Heart left ventricle (tissue), 16 donors: ENCODE data around the gene UGT1A7. TPM values are rescaled to one million over a fixed set of nuclear protein-coding genes. Genes with fewer than 3 reads are reported as not detected.

Experiments used
- ATAC-seq, 4 donors: fragments of 200-7000 bp; cut with Tn5 transposase; one replicate each; pipeline ENCODE4 v1.9.1; 2020 to 2022; ENCODE audit warnings: moderate library complexity in 4 of 4, mild to moderate bottlenecking in 3 of 4, moderate number of reproducible peaks in 1 of 4
- DNase-seq, 5 donors: peaks; one replicate each; pipeline ENCODE4 v3.0.0-alpha.2; 2020
- H3K27ac ChIP-seq, 12 donors: fragments of 200-600 bp; sonication (generic) in 4 of 12; one replicate each; pipeline versions ENCODE4 v1.5.0 to v1.8.0; 2016 to 2022; ENCODE audit warnings: mild to moderate bottlenecking in 2 of 12
- H3K27me3 ChIP-seq, 9 donors: fragments of 200-600 bp; sonication (generic) in 2 of 9; one replicate each; pipeline versions ENCODE4 v1.5.1 to v1.8.0; 2016 to 2022; ENCODE audit warnings: mild to moderate bottlenecking in 3 of 9
- H3K36me3 ChIP-seq, 9 donors: fragments of 200-600 bp; sonication (generic) in 2 of 9; one replicate each; pipeline versions ENCODE4 v1.5.0 to v1.8.0; 2018 to 2022; ENCODE audit warnings: mild to moderate bottlenecking in 2 of 9
- H3K4me1 ChIP-seq, 12 donors: fragments of 200-600 bp; sonication (generic) in 4 of 12; one replicate each; pipeline versions ENCODE4 v1.5.0 to v1.8.0; 2016 to 2022; ENCODE audit warnings: mild to moderate bottlenecking in 3 of 12
- H3K4me3 ChIP-seq, 12 donors: fragments of 200-600 bp; sonication (generic) in 4 of 12; one replicate each; pipeline versions ENCODE4 v1.5.0 to v1.8.0; 2017 to 2022; ENCODE audit warnings: mild to moderate bottlenecking in 9 of 12, moderate library complexity in 4 of 12
- H3K9me3 ChIP-seq, 12 donors: fragments of 200-600 bp; sonication (generic) in 4 of 12; one replicate each; pipeline versions ENCODE4 v1.5.0 to v1.8.0; 2016 to 2022; ENCODE audit warnings: mild to moderate bottlenecking in 1 of 12
- POLR2A ChIP-seq, 2 donors: fragments of 450-650 bp; IDR thresholded peaks; one replicate each; pipeline ENCODE4 v1.6.1; 2017; ENCODE audit warnings: antibody characterized with exemption in 2 of 2, mild to moderate bottlenecking in 2 of 2, moderate library complexity in 2 of 2
- WGBS, 4 donors: extraction: QIAGEN DNeasy Blood & Tissue Kit in 2 of 4; methylation state at CpG; one replicate each; pipeline versions ENCODE4 v1.1.5 to v1.1.7; 2013 to 2018; 5-methylcytosine and 5-hydroxymethylcytosine counted together
- intact Hi-C, 10 donors: fragments of 100-400 bp; cut with DNase I; formaldehyde crosslinking; loops; one replicate each; pipeline versions ENCODE4 v1.11.1 to v1.14.2; 2022
- polyA plus RNA-seq, 2 donors: library from polyadenylated mRNA; stranded (reverse); fragments of 200-250 nt; gene quantifications; one replicate each; pipeline ENCODE4 v1.2.3, GENCODE V29; 2013
- total RNA-seq, 9 donors: library from RNA; depleted of rRNA in 2 of 9; stranded (reverse); fragments of >200 nt in 2 of 9; fragmentation: NEBNext Ultra II Directional in 3 of 9; extraction: Animal tissue kit (Norgen Biotek cat#: 25700) in 3 of 9; gene quantifications; one replicate each; pipeline versions ENCODE4 v1.1.0 to v1.2.4, GENCODE V29; 2016 to 2023
- TF ChIP-seq, protein P1 (sequence below), 12 donors: fragments of 200-600 bp; sonication (generic) in 4 of 12; IDR thresholded peaks; one replicate each; pipeline versions ENCODE4 v1.5.0 to v1.8.0; 2018 to 2022; ENCODE audit warnings: antibody characterized with exemption in 12 of 12, mild to moderate bottlenecking in 5 of 12
- donor health status: ischemic (EF 13 %, LVEDD 7.1; RV severe dilation, severe dysfunction).
- donor health status: healthy with polysubstance abuse.
- donor health status: DM: no; HTN: yes; CAD: no.
- donor health status: DM: no; HTN: no; CAD: no.
- donor health status: ischemic (EF 25% LVEDD 6.9; RV normal size, moderate dysfunction).
- donor health status: ischemic (EF 25% LVEDD 5.7; RV mildly dilated, moderate dysfunction).
- donor health status: healthy.
- donor health status: DM: yes; HTN: yes; CAD: no.
- donor health status: ischemic (EF 35%, LVEDD 5.7; RV mildly dilated, moderate dysfunction).
- donor health status: nonischemic (EF 11% LVEDD 7.7; RV severe dilation, severe dysfunction).
- donor health status: DM: yes; HTN: yes; CAD: no.
- donor health status: PGD.
- donor health status: ischemic (EF 29% LVEDD 5.4; RV normal size, mild dysfunction).
- donor health status: nonischemic (EF 23%, LVEDD 6.1; RV moderate dilation, normal function).

UGT1A7 gene
- total and polyA plus RNA-seq, 11 donors = not detected

DNA sequence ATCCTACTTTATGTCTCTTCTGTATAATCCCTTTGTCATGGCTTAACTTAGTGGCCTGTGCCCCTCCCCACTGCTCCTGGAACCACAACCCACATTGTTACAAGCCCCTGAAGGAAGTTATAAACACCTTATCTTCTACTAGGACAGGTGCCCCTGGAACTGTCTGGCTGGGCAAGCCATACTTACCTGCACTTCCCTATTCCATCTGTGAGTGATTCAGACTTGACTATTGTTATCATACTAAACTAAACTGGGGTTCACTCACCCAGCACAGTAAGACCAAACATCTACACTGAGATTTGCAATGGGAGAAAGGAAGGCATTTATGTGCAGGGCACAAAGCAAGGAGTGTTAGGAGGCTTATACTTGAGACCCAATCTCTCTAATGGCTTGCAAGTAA lies 7.3 kb downstream of the UGT1A7 start:
- no peak for TF ChIP-seq POLR2A (IDR thresholded peaks at IDR 0.05)
- TF ChIP-seq, protein P1, sequence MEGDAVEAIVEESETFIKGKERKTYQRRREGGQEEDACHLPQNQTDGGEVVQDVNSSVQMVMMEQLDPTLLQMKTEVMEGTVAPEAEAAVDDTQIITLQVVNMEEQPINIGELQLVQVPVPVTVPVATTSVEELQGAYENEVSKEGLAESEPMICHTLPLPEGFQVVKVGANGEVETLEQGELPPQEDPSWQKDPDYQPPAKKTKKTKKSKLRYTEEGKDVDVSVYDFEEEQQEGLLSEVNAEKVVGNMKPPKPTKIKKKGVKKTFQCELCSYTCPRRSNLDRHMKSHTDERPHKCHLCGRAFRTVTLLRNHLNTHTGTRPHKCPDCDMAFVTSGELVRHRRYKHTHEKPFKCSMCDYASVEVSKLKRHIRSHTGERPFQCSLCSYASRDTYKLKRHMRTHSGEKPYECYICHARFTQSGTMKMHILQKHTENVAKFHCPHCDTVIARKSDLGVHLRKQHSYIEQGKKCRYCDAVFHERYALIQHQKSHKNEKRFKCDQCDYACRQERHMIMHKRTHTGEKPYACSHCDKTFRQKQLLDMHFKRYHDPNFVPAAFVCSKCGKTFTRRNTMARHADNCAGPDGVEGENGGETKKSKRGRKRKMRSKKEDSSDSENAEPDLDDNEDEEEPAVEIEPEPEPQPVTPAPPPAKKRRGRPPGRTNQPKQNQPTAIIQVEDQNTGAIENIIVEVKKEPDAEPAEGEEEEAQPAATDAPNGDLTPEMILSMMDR (IDR thresholded peaks at IDR 0.05) = no peak
- H3K4me3 ChIP-seq = no peak overlapping the region
- H3K27me3 ChIP-seq = peaks cover 0 to 11% (median 0%) of the 10 kb centered on the region in 9 donors
- intact Hi-C loops = no loop called here
- DNase-seq (no peak), ATAC-seq (no peak)
- H3K9me3 ChIP-seq = no peaks in the 10 kb centered on the region
- H3K27ac ChIP-seq = no peak overlapping the region
- H3K36me3 ChIP-seq = no peaks in the 10 kb centered on the region
- no peaks in the 10 kb centered on the region for H3K4me1 ChIP-seq

DNA sequence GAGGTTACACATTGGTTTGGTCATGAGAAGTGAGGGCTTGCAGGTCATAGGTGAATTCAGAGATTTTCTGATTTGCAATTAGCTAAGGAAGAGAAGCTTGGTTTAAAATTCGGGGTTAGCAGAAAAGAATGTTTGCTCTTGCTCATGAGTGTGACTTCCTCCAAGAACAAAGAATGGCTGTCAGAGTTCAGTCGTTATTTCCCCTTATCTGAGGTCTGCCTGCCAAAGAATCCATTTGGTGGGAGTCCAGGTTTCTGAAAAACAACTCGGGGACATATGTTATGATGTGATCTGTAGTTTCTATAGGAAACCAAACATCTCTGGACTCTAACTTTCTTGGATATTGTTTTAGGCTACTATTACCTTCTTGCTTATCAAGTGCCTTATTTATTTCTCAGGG lies 7.8 kb downstream of the UGT1A7 start:
- WGBS, 4 donors = 13 to 23% (median 17%) methylated on average over 3 of the region's 3 CpGs
- Histone ChIP-seq H3K4me3 (no peak overlapping the region), H3K4me1 (no peaks in the 10 kb centered on the region), H3K27me3 (peaks cover 0 to 11% (median 0%) of the 10 kb centered on the region in 9 donors), H3K36me3 (no peaks in the 10 kb centered on the region), H3K27ac (no peak overlapping the region), H3K9me3 (no peaks in the 10 kb centered on the region)
- no peak for DNase-seq
- intact Hi-C loops = no loop called here
- TF ChIP-seq, protein P1 (IDR thresholded peaks at IDR 0.05) = no peak
- no peak for TF ChIP-seq POLR2A (IDR thresholded peaks at IDR 0.05)
- ATAC-seq = no peak

DNA sequence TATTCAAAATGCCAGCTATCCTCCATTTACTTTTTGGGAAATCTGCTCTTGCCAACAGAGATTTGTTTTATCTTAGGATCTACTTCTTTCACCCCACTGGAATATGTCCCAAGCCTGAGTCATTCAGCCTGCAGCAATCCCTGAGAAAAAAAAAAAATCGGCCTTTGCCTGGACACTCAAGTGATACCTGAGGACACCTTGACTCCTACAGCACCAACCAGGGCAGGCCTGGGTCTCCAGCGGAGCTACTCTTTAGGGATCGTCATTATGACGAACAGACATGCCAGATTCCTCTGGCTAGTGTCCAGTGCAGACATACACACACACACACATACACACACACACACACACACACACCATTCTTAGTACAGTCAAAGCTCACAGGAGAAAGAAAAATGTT lies 8.7 kb downstream of the UGT1A7 start:
- TF ChIP-seq POLR2A (IDR thresholded peaks at IDR 0.05) = no peak
- TF ChIP-seq, protein P1 (IDR thresholded peaks at IDR 0.05) = no peak
- Histone ChIP-seq H3K27me3 (peaks cover 0 to 11% (median 0%) of the 10 kb centered on the region in 9 donors), H3K36me3 (no peaks in the 10 kb centered on the region), H3K4me1 (no peaks in the 10 kb centered on the region), H3K9me3 (no peaks in the 10 kb centered on the region), H3K27ac (no peak overlapping the region), H3K4me3 (no peak overlapping the region)
- 64 to 72% (median 67%) methylated on average over 4 of the region's 4 CpGs for WGBS, 4 donors
- ATAC-seq (no peak), DNase-seq (no peak)
- intact Hi-C loops = no loop called here

DNA sequence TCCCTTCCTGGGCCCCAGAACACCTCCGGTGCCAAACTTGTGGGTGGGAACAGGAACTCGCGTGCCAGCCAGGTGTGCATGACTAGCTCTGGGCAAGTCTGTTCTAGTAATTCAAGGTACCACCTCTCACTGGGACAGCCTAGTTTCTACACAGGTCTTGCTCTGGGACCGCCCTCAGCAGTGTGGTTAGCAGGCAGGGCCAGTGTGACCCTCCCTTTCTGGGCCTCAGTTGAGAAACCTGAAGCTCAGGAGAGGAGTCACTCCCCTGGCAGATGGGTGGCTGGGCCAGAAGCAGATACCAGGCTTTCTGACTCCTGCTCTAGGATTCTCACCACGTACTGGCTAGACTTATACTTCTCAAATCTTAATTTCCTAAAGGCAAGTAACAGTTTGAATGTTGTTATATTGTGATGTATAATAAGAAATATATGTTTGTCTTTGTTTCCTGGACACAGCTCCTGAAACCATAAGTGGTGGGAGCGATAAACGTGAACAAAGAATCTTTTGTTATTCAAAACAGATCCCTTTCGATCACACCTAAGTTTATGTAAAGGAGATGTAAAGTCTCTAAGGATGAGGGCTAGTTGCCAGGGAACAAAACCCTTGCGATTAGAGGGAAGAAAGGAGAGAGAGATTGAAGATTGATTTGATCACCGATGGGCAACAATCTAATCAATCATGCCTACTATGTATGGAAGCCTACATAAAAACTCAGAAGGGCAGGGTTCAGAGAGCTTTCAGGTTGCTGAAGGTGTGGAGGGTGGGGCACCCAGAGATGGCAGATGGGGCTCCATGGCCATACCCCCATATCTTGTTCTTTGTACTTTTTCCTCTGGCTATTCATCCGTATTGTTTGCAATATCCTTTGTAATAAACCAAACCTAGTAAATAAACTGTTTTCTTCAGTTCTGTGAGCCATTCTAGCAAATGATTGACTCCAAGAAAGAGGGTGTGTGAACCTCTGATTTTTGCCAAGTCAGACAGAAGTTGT lies 10.0 kb downstream of the UGT1A7 start:
- intact Hi-C loops = no loop called here
- TF ChIP-seq, protein P1 (IDR thresholded peaks at IDR 0.05) = no peak
- no peak for TF ChIP-seq POLR2A (IDR thresholded peaks at IDR 0.05)
- Histone ChIP-seq H3K4me1 (no peaks in the 10 kb centered on the region), H3K36me3 (no peaks in the 10 kb centered on the region), H3K27ac (no peak overlapping the region), H3K9me3 (no peaks in the 10 kb centered on the region), H3K27me3 (peaks cover 0 to 6% (median 0%) of the 10 kb centered on the region in 9 donors), H3K4me3 (no peak overlapping the region)
- ATAC-seq (no peak), DNase-seq (no peak)
- WGBS, 4 donors = 77 to 88% (median 82%) methylated on average over 10 to 11 of the region's 11 CpGs
